ENCODE measurements around the gene LGI1. TPM values are rescaled to one million over a fixed set of nuclear protein-coding genes. Genes with fewer than 3 reads are reported as not detected.

Gene LGI1
- polyA plus RNA-seq, 3 donors = 0.03 TPM; not detected in 2

GRCh38 chr10:93754761-93755160, 3.0 kb upstream of the LGI1 start:
- Histone ChIP-seq H2AFZ (ENCODE audit: insufficient read depth, low read depth, low read length, poor library complexity, severe bottlenecking) (no peak overlapping the region), H3K27me3 (ENCODE audit: control insufficient read depth in 2 of 2, insufficient read depth in 2 of 2, low read length in 2 of 2) (peaks cover 36 to 45% of the 10 kb centered on the region in 2 donors), H4K20me1 (ENCODE audit: insufficient read depth, low read length) (no peaks in the 10 kb centered on the region), H3K9ac (ENCODE audit: insufficient read depth, low read length, poor library complexity, severe bottlenecking) (no peak overlapping the region), H3K4me2 (replicated peaks; ENCODE audit: extremely low read depth, low read length, poor library complexity, severe bottlenecking) (no peak overlapping the region), H3K36me3 (replicated peaks in 1 of 2; ENCODE audit: control insufficient read depth in 1 of 2, insufficient read depth in 2 of 2, low read length in 2 of 2) (no peaks in the 10 kb centered on the region), H3K79me2 (ENCODE audit: insufficient read depth, low read length) (no peaks in the 10 kb centered on the region), H3K4me1 (ENCODE audit: control insufficient read depth in 1 of 2, insufficient read depth in 2 of 2, low read length in 2 of 2) (peaks cover 0 to 4% of the 10 kb centered on the region in 2 donors), H3K9me3 (replicated peaks in 1 of 2; ENCODE audit: control insufficient read depth in 1 of 2, insufficient read depth in 1 of 2, low read length in 2 of 2) (no peaks in the 10 kb centered on the region), H3K4me3 (replicated peaks in 1 of 3; ENCODE audit: low read depth in 2 of 3, low read length in 3 of 3) (no peak overlapping the region), H3K27ac (ENCODE audit: low read depth in 1 of 2, low read length in 2 of 2) (no peak overlapping the region)
- TF ChIP-seq CTCF (IDR thresholded peaks at IDR 0.05) = no peak
- H3K36me3 Mint-ChIP-seq = no peaks in the 10 kb centered on the region
- DNase-seq = no peak
- WGBS (ENCODE audit: insufficient coverage) = 100% methylated on average over 1 of the region's 3 CpGs
- H3K9me3 Mint-ChIP-seq = peaks cover 0 to 8% (median 2%) of the 10 kb centered on the region in 7 donors
- H3K4me3 Mint-ChIP-seq = peak overlapping the region in 1 of 2 donors; percentile 3
- peaks cover 35 to 40% (median 37%) of the 10 kb centered on the region in 3 donors for H3K27me3 Mint-ChIP-seq (ENCODE audit: low read depth in 3 of 3)
- no peak overlapping the region for H3K27ac Mint-ChIP-seq
- peaks cover 11% of the 10 kb centered on the region for H3K4me1 Mint-ChIP-seq
- intact Hi-C loops (cut with micrococcal nuclease) = loop anchor here in 1 of 2 donors (5.0 kb wide), 1 partner anchor 52 kb away; the partner anchor contains the start of gene FRA10AC1

DNA sequence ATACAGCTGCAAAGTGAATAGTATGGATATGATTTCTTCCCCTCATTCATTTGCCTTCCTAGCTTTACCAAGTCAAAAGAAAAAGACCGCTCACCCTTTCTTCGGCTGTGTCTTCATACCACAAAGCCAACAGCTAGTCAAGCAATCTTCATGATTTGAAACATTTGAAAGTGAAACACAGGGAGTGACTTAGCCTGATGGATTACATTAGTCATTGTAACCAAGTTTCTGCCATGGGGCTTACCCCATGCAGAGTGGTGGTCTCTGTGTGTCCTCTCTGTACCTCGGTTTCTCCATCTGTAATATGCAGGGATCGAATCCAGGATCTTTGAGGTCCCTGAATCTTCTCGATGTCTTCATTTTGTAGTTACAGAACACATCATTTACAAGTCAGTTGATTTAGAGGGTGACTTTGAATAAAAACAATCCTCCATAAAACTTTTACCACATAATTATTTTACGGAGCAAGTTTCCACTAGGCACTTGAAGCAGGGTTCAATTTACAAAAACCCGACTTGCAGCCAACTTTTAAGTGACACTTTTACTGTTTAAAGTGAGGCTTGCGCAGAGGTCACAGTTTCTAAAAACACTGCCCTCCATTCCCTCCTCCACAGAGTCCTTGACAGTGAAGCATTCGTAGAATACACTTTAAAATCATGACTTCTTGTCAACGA, 2.2 kb upstream of the LGI1 start:
- Histone ChIP-seq H3K9me3 (replicated peaks in 1 of 2; ENCODE audit: control insufficient read depth in 1 of 2, insufficient read depth in 1 of 2, low read length in 2 of 2) (no peaks in the 10 kb centered on the region), H3K4me2 (replicated peaks; ENCODE audit: extremely low read depth, low read length, poor library complexity, severe bottlenecking) (no peak overlapping the region), H3K4me3 (replicated peaks in 1 of 3; ENCODE audit: low read depth in 2 of 3, low read length in 3 of 3) (no peak overlapping the region), H2AFZ (ENCODE audit: insufficient read depth, low read depth, low read length, poor library complexity, severe bottlenecking) (no peak overlapping the region), H3K4me1 (ENCODE audit: control insufficient read depth in 1 of 2, insufficient read depth in 2 of 2, low read length in 2 of 2) (peaks cover 0 to 4% of the 10 kb centered on the region in 2 donors), H4K20me1 (ENCODE audit: insufficient read depth, low read length) (no peaks in the 10 kb centered on the region), H3K9ac (ENCODE audit: insufficient read depth, low read length, poor library complexity, severe bottlenecking) (no peak overlapping the region), H3K27me3 (ENCODE audit: control insufficient read depth in 2 of 2, insufficient read depth in 2 of 2, low read length in 2 of 2) (peaks cover 40 to 52% of the 10 kb centered on the region in 2 donors), H3K36me3 (replicated peaks in 1 of 2; ENCODE audit: control insufficient read depth in 1 of 2, insufficient read depth in 2 of 2, low read length in 2 of 2) (no peaks in the 10 kb centered on the region), H3K27ac (ENCODE audit: low read depth in 1 of 2, low read length in 2 of 2) (no peak overlapping the region), H3K79me2 (ENCODE audit: insufficient read depth, low read length) (no peaks in the 10 kb centered on the region)
- no peak for DNase-seq
- Mint-ChIP-seq H3K4me1 (peaks cover 11% of the 10 kb centered on the region), H3K9me3 (peaks cover 0 to 8% (median 2%) of the 10 kb centered on the region in 7 donors), H3K27me3 (ENCODE audit: low read depth in 3 of 3) (peaks cover 37 to 45% (median 45%) of the 10 kb centered on the region in 3 donors), H3K36me3 (no peaks in the 10 kb centered on the region), H3K27ac (no peak overlapping the region), H3K4me3 (peak overlapping the region in 1 of 2 donors; percentile 56)
- intact Hi-C loops (cut with micrococcal nuclease) = no loop called here
- WGBS (ENCODE audit: insufficient coverage) = 73% methylated on average over 4 of the region's 10 CpGs
- no peak for TF ChIP-seq CTCF (IDR thresholded peaks at IDR 0.05)

Data from CD14-positive monocyte (primary cell).